A549 (cell line): ENCODE data around the gene TOM1L2.
"Not testable (repeated sequence)": the region's sequence is repeated elsewhere in the genome, so short reads cannot be mapped to it uniquely, and the experiment has no call there.

Source experiments
- EP300 ChIP-seq, 2 experiments: fragments of >200 bp; sonication (Bioruptor Twin); formaldehyde crosslinking; IDR thresholded peaks; 2 replicates in 1 of 2; 3 replicates in 1 of 2; pipeline ENCODE4 v1.6.1; 2016 to 2017
- POLR2A ChIP-seq: IDR thresholded peaks from 2 replicates; pipeline ENCODE4 v1.6.1; 2012; ENCODE audit warnings: mild to moderate bottlenecking, low read length

GRCh38 chr17:17955790-17956341 is 16.3 kb downstream of the TOM1L2 start:
- TF ChIP-seq POLR2A; EP300 (IDR thresholded peaks at IDR 0.05): not testable (repeated sequence)
